Colonic mucosa (tissue), 4 donors: ENCODE results near the gene C11orf87. TPM values are rescaled to one million over a fixed set of nuclear protein-coding genes. Genes with fewer than 3 reads are reported as not detected.

Experiments used
- DNase-seq: peaks from one replicate; pipeline ENCODE4 v3.0.0-alpha.2; 2020
- H3K27ac ChIP-seq: fragments of 200-600 bp; one replicate; pipeline ENCODE4 v1.8.0; 2021
- H3K27me3 ChIP-seq: fragments of 200-600 bp; one replicate; pipeline ENCODE4 v1.8.0; 2021
- H3K36me3 ChIP-seq: fragments of 200-600 bp; one replicate; pipeline ENCODE4 v1.8.0; 2021
- H3K4me1 ChIP-seq: fragments of 200-600 bp; one replicate; pipeline ENCODE4 v1.8.0; 2021; ENCODE audit warnings: mild to moderate bottlenecking
- H3K4me3 ChIP-seq: fragments of 200-600 bp; one replicate; pipeline ENCODE4 v1.8.0; 2021
- H3K9ac ChIP-seq, 2 donors: one replicate each; pipeline ENCODE4 v1.7.0; 2013; ENCODE audit warnings: control low read depth in 2 of 2, low read depth in 2 of 2, low read length in 2 of 2
- H3K9me3 ChIP-seq: fragments of 200-600 bp; one replicate; pipeline ENCODE4 v1.8.0; 2021
- CTCF ChIP-seq: fragments of 200-600 bp; IDR thresholded peaks from one replicate; pipeline ENCODE4 v1.8.0; 2022; ENCODE audit warnings: antibody characterized with exemption, mild to moderate bottlenecking
- intact Hi-C: fragments of 100-400 bp; cut with DNase I; formaldehyde crosslinking; loops from one replicate; pipeline ENCODE4 v1.14.1; 2022
- total RNA-seq, 2 donors: library from RNA; stranded (reverse); fragmentation: NEBNext Ultra II Directional in 1 of 2; extraction: Animal tissue kit (Norgen Biotek cat#: 25700) in 1 of 2; gene quantifications; one replicate each; pipeline ENCODE4 v1.2.1, GENCODE V29; 2021
- donor health status: healthy.
- donor health status: DM: no; HTN: no; CAD: no.
- donor health status: DM: no; HTN: no; CAD: no.

C11orf87 gene
- total RNA-seq, 2 donors from 2014 or later: not detected

GRCh38 chr11:109443052-109443451, 21.1 kb downstream of the C11orf87 start:
- no peaks in the 10 kb centered on the region for H3K27me3 ChIP-seq
- intact Hi-C loops: no loop called here
- no peak overlapping the region for H3K4me3 ChIP-seq
- H3K36me3 ChIP-seq: no peaks in the 10 kb centered on the region
- H3K9ac ChIP-seq: no peak overlapping the region
- H3K27ac ChIP-seq: no peak overlapping the region
- H3K4me1 ChIP-seq: no peaks in the 10 kb centered on the region
- no peak for DNase-seq
- H3K9me3 ChIP-seq: no peaks in the 10 kb centered on the region
- no peak for TF ChIP-seq CTCF

GRCh38 chr11:109454857-109455256, 32.9 kb downstream of the C11orf87 start:
- no peak for TF ChIP-seq CTCF
- H3K4me3 ChIP-seq: no peak overlapping the region
- H3K36me3 ChIP-seq: no peaks in the 10 kb centered on the region
- no peaks in the 10 kb centered on the region for H3K4me1 ChIP-seq
- intact Hi-C loops: no loop called here
- no peaks in the 10 kb centered on the region for H3K9me3 ChIP-seq
- H3K9ac ChIP-seq: no peak overlapping the region
- H3K27ac ChIP-seq: no peak overlapping the region
- no peaks in the 10 kb centered on the region for H3K27me3 ChIP-seq
- DNase-seq: no peak
